HG02798 (cell line): ENCODE data around the gene MS4A6E.

ENCODE experiments used
- ATAC-seq: cut with Tn5 transposase; IDR thresholded peaks from one replicate; pipeline ENCODE4 v1.9.1; 2021; ENCODE audit warnings: mild to moderate bottlenecking; ENCODE audit not compliant: unreplicated experiment, poor library complexity

Gene MS4A6E

DNA sequence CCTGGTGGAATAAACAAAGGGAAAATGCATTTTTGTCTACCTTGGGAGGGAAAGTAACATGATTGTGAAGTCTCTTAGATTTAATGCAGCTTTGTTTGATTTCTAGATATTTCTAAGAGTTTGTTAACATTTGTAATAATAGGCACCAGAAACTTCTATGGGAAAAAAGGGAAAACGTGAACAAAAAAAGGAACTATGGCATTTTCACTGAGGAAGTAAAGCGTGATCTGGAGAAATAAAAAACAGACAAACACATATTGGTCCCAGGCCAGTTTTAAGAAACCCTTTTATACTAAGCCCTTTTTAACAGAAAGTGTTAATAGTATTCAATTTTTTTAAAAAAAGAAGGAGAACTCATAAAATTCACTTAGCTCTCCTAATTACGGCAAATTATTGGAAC lies 44.3 kb downstream of the MS4A6E start:
- ATAC-seq = no peak

- ATAC-seq = no peak
Measured at GRCh38 chr11:60371854-60372253, 44.8 kb downstream of the MS4A6E start.

DNA sequence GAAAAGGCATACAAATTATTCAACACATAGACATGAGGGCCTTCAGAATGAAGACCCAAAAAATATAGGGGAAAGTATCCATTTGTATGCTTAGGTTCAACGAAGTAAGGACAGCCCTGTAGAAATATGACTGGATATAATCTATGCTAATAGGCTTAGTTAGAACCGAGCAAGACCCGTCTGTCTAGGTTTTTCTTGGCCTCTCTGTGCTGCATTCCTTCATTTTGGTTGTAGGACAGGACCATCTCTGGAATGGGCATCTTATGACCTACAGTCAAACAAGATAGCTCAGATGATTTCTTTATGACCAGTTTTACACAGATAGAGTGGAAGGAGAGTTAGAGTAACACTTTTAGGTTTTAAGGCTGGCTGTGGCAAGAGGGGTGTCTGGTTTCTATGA lies 45.7 kb downstream of the MS4A6E start:
- ATAC-seq = no peak

GRCh38 chr11:60375316-60375715 lies 48.3 kb downstream of the MS4A6E start:
- ATAC-seq = no peak

GRCh38 chr11:60376601-60377000 lies 49.5 kb downstream of the MS4A6E start:
- no peak for ATAC-seq

- ATAC-seq = peak; percentile 50
Measured at GRCh38 chr11:60377401-60378136, 50.5 kb downstream of the MS4A6E start.

- ATAC-seq = peak; percentile 78
Measured at GRCh38 chr11:60378354-60378753, 51.3 kb downstream of the MS4A6E start, which contains the start of gene MS4A7. TSS of gene MS4A7 (plus strand) at chr11:60378532. CDS start at chr11:60383142, 4,610 bp downstream.

- ATAC-seq = peak; percentile 84
Measured at GRCh38 chr11:60389279-60389910, 62.3 kb downstream of the MS4A6E start.

DNA sequence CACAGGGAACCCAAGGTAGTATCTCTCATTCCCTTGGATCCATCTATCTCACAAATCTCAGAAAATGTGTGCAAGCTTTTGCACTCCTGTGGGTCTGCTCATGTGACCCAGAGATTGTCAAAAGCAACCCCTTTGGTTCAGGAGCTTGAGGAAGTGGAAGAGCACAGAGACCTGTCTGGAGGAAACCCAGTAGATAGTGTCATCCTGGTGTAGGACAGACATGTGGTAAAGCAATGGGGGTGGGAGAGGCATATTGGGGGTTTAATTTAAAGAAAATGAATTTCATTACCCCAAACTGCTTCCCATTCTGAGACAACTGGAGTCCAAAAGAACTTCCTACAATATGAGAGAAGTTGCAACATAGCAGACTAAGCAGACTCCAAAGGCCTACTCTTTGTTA lies 63.4 kb downstream of the MS4A6E start:
- no peak for ATAC-seq
